HFFc6 (cell line): ENCODE results near the gene CLCN4. TPM values are rescaled to one million over a fixed set of nuclear protein-coding genes. Genes with fewer than 3 reads are reported as not detected.

ENCODE experiments used
- DNase-seq: peaks from one replicate; pipeline ENCODE4 v3.0.0-alpha.2; 2018
- H3K27ac Mint-ChIP-seq: 2 replicates; pipeline ENCODE4 v1.8.0; 2020; ENCODE audit warnings: mild to moderate bottlenecking, mixed read lengths
- H3K27me3 Mint-ChIP-seq: 2 replicates; pipeline ENCODE4 v1.8.0; 2021; ENCODE audit warnings: mild to moderate bottlenecking, moderate library complexity, mixed read lengths; ENCODE audit not compliant: insufficient read depth
- H3K36me3 Mint-ChIP-seq: 2 replicates; pipeline ENCODE4 v1.8.0; 2021; ENCODE audit warnings: low read depth, mixed read lengths
- H3K4me1 Mint-ChIP-seq: 2 replicates; pipeline ENCODE4 v1.8.0; 2020; ENCODE audit warnings: low read depth, mixed read lengths
- H3K4me3 Mint-ChIP-seq: 2 replicates; pipeline ENCODE4 v1.8.0; 2020; ENCODE audit warnings: mild to moderate bottlenecking, moderate library complexity, mixed read lengths
- H3K9me3 Mint-ChIP-seq: 2 replicates; pipeline ENCODE4 v1.8.0; 2020; ENCODE audit warnings: mild to moderate bottlenecking, mixed read lengths
- CTCF ChIP-seq: fragments of 200-600 bp; sonication (generic); IDR thresholded peaks from 2 replicates; pipeline ENCODE4 v1.5.0; 2021; ENCODE audit warnings: antibody characterized with exemption, mild to moderate bottlenecking
- total RNA-seq, 6 experiments: library from RNA; stranded (reverse); fragmentation: NEBNext Ultra II Directional; extraction: Animal tissue kit (Norgen Biotek cat#: 25700); gene quantifications; 2 replicates in 1 of 6; 3 replicates in 5 of 6; pipeline ENCODE4 v1.2.3, GENCODE V29; 2021

Gene CLCN4
- total RNA-seq, 6 experiments from 2014 or later = 0.14 to 0.17 TPM; not detected in 4

- no peak for TF ChIP-seq CTCF
- H3K4me3 Mint-ChIP-seq = no peak overlapping the region
- no peak overlapping the region for H3K27ac Mint-ChIP-seq
- H3K4me1 Mint-ChIP-seq = peaks cover 29% of the 10 kb centered on the region
- H3K9me3 Mint-ChIP-seq = no peaks in the 10 kb centered on the region
- no peaks in the 10 kb centered on the region for H3K36me3 Mint-ChIP-seq
- no peak for DNase-seq
- no peaks in the 10 kb centered on the region for H3K27me3 Mint-ChIP-seq
These were observed 86.3 kb downstream of the CLCN4 start for GRCh38 chrX:10243106-10243505.

GRCh38 chrX:10244915-10245622, 88.3 kb downstream of the CLCN4 start:
- no peak for TF ChIP-seq CTCF
- Mint-ChIP-seq H3K27ac (no peak overlapping the region), H3K36me3 (no peaks in the 10 kb centered on the region), H3K4me1 (peaks cover 19% of the 10 kb centered on the region), H3K4me3 (no peak overlapping the region), H3K9me3 (no peaks in the 10 kb centered on the region), H3K27me3 (peaks cover 1% of the 10 kb centered on the region; the same call in 1 of the 2 replicates)
- DNase-seq = no peak

GRCh38 chrX:10245886-10246285, 89.1 kb downstream of the CLCN4 start:
- DNase-seq = no peak
- no peaks in the 10 kb centered on the region for H3K9me3 Mint-ChIP-seq
- peaks cover 1% of the 10 kb centered on the region; the same call in 1 of the 2 replicates for H3K27me3 Mint-ChIP-seq
- no peak for TF ChIP-seq CTCF
- H3K36me3 Mint-ChIP-seq = no peaks in the 10 kb centered on the region
- no peak overlapping the region for H3K27ac Mint-ChIP-seq
- peaks cover 11% of the 10 kb centered on the region for H3K4me1 Mint-ChIP-seq
- no peak overlapping the region for H3K4me3 Mint-ChIP-seq

- H3K4me3 Mint-ChIP-seq = no peak overlapping the region
- no peaks in the 10 kb centered on the region for H3K9me3 Mint-ChIP-seq
- peaks cover 7% of the 10 kb centered on the region for H3K4me1 Mint-ChIP-seq
- no peaks in the 10 kb centered on the region for H3K36me3 Mint-ChIP-seq
- no peak for DNase-seq
- TF ChIP-seq CTCF = no peak
- H3K27ac Mint-ChIP-seq = no peak overlapping the region
- H3K27me3 Mint-ChIP-seq = peaks cover 1% of the 10 kb centered on the region; the same call in 1 of the 2 replicates
These were observed 89.5 kb downstream of the CLCN4 start for GRCh38 chrX:10246297-10246696.

GRCh38 chrX:10246846-10247245, 90.1 kb downstream of the CLCN4 start:
- TF ChIP-seq CTCF = no peak
- Mint-ChIP-seq H3K36me3 (no peaks in the 10 kb centered on the region), H3K4me1 (peaks cover 1% of the 10 kb centered on the region), H3K27me3 (peaks cover 1% of the 10 kb centered on the region; the same call in 1 of the 2 replicates), H3K9me3 (no peaks in the 10 kb centered on the region), H3K4me3 (no peak overlapping the region), H3K27ac (no peak overlapping the region)
- no peak for DNase-seq
